Suppressor macrophage treated with lipopolysaccharide for 1 hour (primary cell): ENCODE measurements around the gene ABHD4.
"Not testable (repeated sequence)": the region's sequence is repeated elsewhere in the genome, so short reads cannot be mapped to it uniquely, and the experiment has no call there.

Experiments
- DNase-seq, 3 donors: peaks; one replicate each; pipeline ENCODE4 v3.0.0-alpha.2; 2020 to 2022

The ABHD4 gene

DNA sequence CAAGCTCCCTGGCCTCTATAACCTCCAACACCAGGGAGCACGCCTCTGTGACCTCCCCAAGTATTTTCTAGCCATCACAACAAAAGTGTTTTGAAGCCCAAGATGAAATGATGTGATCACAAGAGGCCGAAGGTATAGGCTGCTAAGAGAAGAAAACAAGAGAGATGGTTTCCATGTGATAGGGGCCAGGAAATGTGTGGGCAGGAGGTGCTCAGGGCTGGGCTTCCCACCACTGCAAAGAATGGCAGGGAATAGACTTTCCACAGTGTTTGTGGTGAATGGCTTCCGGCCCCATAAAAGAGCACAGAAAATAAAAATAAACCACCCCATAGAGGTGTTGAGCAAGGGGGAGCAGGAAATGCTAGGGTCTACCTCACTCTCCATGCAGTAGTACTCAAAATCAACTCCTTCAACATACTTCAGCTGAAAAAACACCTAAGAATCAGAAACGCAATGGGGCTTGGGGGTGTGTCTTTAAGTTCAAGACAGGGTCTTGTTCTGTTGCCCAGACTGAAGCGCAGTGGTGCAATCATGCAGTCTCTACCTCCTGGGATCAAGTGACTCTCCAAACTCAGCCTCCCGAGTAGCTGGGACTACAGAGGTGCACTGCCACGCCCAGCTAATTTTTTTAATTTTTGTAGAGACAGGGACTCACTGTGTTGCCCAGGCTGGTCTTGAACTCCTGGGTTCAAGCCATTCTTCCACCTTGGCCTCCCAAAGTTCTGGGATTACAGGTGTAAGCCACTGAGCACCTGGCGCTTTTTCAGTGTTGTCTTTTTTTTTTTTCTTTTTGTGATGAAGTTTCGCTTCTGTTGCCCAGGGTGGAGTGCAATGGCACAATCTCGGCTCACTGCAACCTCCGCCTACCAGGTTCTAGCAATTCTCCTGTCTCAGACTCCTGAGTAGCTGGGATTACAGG, 36.2 kb upstream of the ABHD4 start:
- no peak for DNase-seq

DNA sequence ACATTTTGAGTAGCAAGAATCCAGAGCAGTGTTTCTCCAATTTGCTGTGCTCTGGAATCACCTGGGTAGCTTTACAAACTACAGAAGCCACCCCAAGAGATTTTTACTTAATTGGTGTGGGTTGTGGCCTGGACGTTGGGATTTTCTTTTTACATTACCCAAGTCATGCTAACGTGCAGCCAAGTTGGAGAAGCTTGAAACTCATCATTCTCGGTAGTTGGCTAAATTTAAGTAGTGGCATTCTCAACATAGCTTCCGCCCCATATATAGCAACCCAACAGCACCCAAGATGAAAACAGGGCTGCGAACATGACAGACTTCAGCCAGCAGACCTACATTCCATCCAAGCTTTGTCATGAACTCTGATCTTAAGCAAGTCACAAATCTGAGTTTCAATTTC, 34.1 kb upstream of the ABHD4 start:
- no peak for DNase-seq

DNA sequence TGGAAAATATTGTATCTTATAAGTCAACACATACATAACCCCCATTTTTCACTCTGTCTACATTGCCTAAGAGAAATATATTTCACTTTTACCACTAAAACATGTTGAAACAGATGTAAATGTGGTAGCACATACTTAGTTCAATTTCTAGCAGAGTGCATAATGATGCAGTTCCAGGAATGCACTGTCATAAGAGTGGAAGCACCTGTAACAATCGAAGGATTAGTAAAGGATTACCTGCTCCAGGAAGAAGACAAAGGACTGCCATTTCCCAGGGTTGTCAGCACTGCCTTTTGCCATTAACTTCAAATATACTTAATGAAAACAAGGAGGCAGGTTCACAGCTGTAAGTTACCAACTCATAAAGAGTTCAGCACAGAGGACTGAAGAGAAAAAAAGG, 33.6 kb upstream of the ABHD4 start:
- no peak for DNase-seq

DNA sequence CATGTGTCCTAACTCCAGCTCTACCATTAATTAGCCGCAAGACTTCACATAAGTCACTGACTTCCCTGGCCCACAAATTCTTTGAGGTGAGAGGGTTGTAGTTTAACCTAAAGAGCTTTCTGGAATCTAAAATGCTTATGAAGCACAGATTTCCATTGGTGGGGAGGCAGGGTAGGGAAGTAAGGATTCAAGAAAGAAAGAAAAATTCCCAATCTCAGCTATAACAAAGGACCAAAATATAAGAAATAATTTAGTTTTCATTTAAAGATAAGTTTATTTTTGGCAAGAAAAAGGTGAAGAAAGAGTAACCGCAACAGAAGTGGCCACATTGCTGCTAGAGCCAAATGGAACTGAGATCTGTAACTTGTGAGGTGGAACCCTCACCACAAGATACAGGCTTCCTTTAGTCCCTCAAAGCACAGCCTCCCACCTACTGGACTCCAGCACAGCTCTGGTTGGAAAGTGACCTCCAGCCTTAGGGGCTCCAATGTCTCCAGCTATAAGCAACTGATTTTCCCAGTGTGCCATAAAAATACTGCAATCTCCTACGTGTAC, 32.6 kb upstream of the ABHD4 start:
- no peak for DNase-seq

DNA sequence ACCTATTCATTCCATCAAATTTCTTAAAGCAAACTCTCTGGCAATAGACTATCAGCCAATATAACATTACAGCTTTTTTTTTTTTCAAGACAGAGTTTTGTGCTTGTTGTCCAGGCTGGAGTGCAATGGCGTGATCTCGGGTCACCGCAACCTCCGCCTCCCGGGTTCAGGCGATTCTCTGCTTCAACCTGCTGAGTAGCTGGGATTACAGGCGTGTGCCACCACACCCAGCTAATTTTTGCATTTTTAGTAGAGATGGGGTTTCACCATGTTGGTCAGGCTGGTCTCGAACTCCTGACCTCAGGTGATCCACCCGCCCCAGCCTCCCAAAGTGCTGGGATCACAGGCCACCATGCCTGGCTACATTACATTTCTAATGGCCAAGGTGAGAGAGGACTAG, 31.8 kb upstream of the ABHD4 start:
- DNase-seq = not testable (repeated sequence)

DNA sequence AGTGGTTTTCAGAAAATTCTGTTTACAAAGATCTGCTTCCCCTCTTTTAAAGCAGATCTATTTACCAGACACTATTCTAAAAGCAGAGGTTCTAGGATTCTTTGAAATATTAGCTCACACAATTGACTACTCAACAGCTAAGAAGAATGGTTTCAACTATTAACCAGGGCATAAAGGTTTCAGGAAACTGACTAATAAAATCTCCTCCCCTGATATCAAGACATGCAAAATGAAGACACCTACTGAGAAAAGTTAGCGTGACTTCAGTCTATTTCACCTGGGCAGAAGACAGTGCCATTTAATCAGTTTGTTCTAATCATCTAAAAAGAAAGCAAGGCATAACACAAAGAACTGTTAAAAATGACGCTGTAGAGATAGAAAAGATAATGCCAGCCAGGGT, 31.3 kb upstream of the ABHD4 start:
- DNase-seq = no peak

DNA sequence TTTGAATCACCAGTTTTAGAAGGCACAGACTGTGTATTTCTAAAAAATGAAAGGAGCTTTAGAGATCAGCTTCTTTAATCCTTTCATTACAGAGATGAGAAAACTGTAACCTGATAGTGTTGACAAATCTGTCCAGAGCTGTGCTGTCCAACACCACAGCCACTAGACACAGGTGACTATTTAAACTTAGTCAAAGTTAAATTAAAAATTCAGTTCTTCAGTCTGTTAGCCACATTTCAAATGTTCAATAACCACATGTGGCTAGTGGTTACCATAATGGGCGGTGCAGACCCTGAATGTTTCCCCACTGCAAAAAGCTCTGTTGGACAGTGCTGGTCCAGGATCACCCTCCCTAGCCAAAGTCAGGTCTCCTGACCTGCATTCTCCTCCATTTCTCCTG, 30.7 kb upstream of the ABHD4 start:
- no peak for DNase-seq

DNA sequence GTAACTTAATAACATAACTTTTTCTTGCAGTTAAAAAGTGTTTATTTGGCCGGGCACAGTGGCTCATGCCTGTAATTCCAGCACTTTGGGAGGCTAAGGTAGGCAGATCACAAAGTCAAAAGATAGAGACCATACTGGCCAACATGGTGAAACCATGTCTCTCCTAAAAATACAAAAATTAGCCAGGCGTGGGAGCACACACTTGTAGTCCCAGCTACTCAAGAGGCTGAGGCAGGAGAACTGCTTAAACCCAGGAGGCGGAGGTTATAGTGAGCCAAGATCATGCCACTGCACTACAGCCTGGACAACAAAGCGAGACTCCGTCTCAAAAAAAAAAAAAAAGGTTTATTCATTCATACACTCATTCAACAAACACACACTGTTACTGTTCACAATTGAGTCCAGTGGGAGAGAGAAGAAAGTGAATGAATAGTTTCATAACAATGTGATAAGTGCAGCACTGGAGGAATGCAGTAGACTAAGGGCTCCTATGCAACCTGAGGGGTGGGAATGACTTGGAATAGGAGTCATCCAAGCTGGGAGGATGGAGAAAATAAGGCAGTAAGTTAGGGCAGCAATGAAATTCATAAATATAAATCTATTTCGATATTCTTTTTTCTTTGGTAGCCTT, 28.9 kb upstream of the ABHD4 start:
- DNase-seq = no peak

DNA sequence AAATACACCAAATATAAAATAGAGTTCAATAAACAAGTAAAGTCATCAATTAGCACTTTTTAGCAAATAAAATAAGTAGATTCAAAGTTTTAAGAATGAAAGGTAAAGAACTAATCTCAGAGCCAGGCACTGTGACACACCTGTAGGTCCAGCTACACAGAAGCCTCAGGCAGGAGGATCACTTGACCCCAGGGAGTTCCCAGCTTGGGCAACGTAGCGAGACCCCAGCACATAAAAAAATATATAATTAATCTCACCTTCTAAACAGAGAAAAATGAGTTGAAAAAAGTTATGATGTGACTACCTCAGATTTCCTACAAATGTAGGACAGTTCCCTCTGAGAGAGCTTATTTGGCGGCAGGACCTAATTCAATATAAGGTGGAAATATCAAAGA, 28.4 kb upstream of the ABHD4 start:
- DNase-seq = no peak

DNA sequence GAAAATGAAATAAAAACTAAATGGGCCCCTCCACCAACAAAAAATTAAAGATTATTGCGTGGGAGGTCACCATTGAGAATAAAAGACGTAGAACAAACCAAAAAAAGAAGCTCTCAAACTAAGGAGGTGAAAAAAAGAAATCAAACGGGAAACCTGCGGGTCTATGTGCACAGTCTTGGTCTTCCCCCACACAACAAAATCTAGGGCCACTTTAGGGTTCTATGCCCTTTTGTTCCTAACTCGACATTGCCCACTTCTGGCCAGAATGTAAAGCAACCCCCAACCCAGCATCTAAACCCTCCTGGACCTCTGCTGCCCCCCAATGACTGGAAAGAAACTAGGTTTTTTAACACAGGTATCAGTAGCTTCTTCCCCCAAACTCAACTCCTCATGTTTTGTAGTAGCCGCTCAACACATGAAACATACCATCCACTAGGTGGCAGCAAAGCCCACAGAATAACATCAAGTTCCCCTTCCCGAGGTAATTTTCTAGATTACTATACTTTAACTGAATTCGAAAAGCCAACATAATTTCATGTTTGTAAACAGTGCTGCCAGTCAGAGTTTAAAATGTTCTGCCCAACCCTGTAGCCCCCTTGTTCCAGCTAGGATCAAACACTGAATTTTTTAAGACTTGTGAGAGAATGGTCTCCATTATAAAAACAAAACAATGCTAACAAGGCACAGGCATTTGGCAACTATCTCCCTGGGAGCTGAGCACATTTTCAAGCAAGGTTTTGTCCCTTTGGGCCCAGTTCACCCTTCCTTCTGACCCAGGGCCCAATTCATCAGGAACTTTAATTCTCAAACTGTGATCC, 27.8 kb upstream of the ABHD4 start:
- DNase-seq = peak; percentile 90 to 93 (median 90)

DNA sequence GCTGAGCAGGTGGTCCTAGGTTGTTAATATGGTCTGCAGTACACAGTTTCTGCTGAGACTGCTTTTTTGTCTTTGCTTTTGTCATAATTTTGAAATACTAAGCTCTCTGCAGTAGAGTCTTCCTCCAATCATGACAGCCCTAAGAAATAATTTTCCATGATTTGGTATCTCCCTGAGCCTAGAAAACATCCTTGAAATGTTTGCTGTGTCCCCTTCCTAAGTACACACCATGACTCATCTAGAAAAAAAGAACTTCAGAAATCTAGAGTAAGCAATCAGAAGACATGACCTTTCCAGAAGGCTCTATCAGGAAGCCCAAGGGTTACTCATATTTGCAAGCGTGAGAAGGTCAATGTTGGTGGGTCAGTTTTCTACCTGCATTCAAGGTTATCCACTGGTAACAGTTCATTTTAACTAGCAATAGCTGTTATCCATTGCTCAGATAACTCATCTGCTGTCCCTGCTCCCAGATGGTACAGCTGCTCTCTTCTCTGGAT, 25.5 kb upstream of the ABHD4 start:
- DNase-seq = peak; percentile 19 to 67 (median 65)

DNA sequence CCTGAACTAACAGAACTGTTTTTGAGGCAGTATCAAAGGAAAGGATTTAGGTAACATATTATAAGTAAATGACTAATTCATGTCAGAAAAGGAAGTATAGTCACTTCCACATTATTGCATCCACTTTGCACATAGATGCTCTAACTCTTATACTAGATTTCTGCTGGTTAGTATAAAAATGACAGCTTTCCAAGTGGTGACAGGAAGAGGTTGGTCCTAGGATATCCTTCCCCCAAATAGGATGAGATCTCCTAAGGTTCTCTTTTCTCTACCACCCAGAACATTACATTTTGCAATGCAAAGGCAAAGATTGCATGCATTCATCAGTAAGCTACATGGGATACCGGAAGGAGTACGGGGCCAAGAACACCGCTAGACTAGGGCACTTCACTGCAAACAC, 24.3 kb upstream of the ABHD4 start:
- DNase-seq = peak in 2 of 3 donors; percentile 59 to 60

DNA sequence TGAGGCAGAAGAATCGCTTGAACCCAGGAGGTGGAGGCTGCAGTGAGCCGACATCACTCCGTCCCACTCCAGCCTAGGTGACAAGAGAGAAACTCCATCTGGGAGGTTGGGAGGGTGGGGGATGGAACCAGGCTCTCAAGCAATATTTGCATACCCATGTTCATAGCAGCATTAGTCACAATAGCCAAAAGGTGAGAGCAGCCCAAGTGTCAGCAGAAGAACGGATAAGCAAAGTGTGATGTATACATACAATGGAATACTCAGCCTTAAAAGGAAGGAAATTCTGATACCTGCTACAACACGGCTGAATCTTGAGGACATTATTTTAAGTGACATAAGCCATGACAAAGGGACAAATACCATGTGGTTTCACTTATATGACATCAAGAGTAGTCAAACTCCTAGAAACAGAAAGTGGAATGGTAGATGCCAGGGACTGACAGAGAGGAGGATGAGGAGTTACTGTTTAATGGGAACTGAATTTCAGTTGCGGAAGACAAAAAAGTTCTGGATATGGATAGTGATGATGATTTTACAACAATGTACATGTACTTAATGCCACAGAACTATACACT, 20.7 kb upstream of the ABHD4 start:
- no peak for DNase-seq

DNA sequence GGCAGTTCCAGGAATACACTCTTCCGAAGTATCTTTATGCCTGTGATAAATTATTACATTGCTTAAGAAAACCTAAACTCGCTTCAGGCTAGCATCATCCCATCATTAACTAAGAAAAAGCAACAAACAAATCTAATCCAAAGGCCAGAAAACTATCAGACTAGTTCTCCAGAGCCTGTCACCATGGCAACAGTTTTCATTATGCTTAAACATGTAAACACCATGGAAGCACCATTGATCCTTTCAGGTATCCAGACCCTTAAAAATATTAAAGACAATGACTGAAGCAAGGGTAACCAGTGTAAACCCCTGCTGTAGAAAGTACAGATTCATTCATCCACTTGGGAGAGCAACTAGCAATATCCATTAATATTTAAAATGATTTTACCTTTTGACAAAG, 18.9 kb upstream of the ABHD4 start:
- no peak for DNase-seq

DNA sequence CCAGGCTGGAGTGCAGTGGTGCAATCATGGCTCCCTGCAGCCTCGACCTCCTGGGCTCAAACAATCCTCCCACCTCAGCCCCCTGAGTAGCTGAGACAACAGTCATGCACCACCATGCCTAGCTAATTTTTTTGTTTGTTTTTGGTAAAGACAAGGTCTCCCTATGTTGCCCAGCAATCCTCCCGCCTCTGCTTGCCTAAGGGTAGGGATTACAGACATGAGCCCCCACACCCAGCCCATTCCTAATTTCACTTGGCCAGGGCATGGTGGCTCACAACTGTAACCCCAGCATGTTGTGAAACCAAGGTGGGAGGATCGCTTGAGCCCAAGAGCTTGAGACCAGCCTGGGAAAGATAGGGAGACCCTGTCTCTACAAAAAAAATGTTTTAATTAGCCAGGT, 18.2 kb upstream of the ABHD4 start:
- no peak for DNase-seq

DNA sequence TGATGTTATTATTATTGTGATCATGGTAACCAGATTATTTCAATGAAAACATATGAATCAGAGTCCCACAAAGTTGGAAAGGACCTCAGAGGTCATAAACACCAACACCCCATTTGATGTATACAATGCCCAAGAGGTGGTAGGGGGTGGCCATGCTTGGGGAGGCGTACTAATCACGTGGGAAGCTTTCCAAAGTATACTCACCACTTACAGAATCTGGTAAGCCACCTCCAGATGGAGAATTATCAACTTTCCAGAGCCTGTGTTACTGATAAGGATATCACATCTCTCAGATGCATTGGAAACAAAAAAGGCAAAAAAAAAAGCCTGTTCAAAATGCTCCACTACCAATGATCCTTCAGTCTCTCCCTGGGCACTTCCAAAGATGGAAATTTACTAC, 17.5 kb upstream of the ABHD4 start:
- DNase-seq = no peak

DNA sequence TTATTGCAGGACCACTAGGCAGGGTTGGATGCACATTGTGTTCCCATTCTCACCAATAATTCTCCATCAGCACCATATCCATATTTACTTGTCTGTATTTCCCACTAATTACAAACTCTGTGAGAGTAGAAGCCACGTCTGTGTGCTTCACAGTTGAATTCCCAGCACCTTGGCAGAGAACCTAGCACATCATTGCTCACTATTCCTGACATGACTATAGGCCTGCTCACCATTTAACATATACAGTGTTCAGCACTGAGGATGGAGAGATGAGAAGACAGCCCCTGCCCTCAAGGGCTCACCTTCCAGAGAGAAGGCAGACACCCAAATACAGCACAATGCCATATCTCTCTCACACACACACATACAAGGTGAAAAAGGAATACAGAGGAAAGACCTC, 14.1 kb upstream of the ABHD4 start:
- DNase-seq = no peak

DNA sequence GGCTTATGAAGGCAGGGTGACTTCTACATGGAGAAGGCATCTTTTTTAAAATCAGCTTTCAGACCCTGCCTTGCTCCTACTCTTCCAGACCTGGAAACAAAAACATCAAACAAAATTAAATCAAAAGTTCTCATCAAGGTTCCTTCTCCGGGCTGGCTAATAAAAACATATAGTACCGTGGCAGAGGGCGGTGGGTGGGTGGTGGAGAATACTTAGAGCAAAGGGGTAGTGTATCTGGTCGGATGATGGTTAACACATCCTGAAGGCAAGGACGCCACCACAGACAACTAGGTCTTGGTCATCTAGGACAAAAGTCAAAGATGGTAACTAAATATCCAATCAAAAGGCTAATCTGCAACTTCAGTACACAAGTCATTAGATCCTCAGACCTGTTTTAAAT, 10.9 kb upstream of the ABHD4 start:
- DNase-seq = no peak

DNA sequence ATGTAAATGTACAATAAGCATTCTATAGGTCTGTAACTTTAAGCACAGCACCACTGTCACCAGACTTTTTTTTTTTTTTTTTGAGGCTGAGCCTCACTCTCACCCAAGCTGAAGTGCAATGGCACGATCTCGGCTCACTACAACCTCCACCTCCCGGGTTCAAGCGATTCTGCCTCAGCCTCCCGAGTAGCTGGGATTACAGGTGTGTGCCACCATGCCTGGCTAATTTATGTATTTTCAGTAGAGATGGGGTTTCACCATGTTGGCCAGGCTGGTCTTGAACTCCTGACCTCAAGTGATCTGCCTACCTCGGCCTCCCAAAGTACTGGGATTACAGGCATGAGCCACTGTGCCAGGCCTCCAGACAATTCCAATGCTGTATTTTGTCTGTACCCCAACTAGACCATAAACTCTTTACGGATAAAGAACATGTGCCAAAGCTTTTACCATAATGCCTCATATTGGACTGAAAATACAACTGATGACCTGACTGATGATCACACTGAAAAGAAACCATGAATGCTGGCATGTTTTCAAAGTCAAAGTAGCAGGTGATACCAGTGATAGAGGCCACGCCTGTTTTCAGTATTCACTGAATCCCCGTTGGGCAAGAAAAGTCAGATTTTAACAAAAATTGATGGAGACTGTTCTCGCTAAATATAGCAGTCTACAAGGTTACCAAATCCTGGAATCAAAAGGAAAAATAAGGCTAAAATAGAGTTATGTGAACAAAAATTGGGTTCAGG, 10.2 kb upstream of the ABHD4 start:
- DNase-seq = not testable (repeated sequence)

DNA sequence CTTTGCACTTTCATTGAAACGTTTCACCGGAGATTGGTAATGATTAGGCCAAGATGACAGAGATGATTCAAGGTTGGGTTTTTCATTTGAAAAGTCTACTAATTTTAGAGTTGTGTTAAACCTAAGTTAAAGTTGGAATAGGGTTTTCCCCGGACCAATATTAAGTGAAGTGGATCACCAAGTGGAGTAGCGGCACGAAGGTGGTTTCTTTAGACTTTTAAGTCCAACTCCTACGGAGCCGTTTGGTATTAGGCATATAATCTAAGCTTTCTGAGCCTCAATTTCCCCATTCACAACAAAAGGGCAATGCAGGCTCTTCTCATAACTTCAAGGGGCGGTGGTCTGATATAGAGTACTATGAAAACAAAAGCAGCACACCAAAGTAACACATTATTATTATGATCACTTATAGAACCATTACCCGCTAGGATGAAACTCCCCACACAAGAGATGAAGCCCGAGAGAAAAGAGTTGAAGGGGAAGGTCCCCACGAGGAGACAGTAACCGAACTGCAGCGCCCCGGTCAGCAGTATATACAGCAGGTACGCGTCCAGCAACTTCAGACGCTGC, 9.5 kb upstream of the ABHD4 start:
- DNase-seq = peak in 2 of 3 donors; percentile 40 to 47

DNA sequence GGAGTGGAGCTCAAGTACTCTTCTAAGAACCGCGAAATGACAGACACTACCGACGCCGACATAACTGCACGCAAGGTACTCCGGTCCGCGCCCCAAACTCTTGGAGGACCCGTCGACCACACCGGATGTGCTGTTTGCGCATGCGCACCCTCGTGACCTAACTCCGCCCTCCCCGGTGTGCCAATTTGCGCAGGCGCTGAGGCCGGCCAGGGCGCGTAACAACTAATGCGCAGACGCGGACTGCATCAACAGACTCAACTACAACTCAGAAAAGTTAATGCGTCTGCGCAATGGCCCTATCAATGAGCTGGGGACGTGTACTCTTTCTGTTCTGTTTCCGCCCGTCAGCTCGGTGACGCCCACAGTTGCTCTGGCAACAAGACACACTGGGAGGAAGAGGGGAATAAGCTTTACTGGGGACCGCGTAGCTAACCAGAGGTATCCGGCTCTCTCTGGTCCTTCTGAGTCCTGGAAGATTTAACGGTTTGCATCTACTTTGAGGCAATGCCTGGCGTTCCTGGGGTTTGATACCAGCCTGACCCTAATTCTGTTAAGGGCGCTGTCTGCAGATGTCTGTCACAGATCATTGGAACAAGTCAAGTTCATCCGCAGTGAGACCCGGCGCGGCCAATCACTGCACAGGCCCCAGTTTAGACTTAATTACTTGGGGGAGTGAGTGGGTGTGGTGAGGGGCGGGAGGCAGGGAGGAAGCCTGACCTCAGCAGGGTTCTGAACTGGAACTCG, 8.8 kb upstream of the ABHD4 start, which contains the start of gene DAD1:
Gene DAD1, minus strand, starts transcription at position 129 of the 744 bp plus-strand sequence. Its CDS starts 67 bp downstream, at position 62.
- peak; percentile 99 to 100 (median 100) for DNase-seq
